DMS 273 treated with DMSO at 0.1 percent for 48 hours (cell line): ENCODE data around the gene CARD19.

Source experiments
- DNase-seq: peaks from one replicate; lab custom pipeline; 2025; lab: John Stamatoyannopoulos, UW

Gene CARD19, protein sequence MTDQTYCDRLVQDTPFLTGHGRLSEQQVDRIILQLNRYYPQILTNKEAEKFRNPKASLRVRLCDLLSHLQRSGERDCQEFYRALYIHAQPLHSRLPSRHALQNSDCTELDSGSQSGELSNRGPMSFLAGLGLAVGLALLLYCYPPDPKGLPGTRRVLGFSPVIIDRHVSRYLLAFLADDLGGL

GRCh38 chr9:93096131-93096802 is at the start of gene CARD19:
CARD19 (plus strand) TSS chr9:93096217; CDS start chr9:93096346, 129 bp downstream.
- DNase-seq, result no peak

- DNase-seq, result no peak
Measured at GRCh38 chr9:93048566-93049448, 47.2 kb upstream of the CARD19 start.

DNA sequence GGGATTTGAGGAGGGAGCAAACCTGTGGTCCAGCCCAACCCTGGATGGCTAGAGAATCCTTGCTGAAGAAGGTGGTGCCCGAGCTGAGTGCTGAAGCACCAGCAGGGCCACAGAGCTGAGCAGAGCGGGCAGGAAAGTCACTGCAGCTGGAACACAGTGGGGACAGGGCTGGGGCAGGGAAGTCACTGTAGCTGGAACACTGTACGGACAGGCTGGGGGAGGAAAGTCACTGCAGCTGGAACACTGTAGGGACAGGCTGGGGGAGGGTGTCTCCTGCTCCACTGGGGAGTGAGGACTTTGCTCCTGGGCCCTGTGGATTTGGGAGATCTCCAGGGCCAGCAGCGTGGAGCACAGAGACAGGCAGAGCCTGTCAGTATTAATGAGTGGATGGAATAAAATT is 46.5 kb upstream of the CARD19 start:
- no peak for DNase-seq

GRCh38 chr9:93050231-93050630 is 45.8 kb upstream of the CARD19 start:
- no peak for DNase-seq

GRCh38 chr9:93051680-93052089 is 44.3 kb upstream of the CARD19 start:
- DNase-seq, result no peak

DNA sequence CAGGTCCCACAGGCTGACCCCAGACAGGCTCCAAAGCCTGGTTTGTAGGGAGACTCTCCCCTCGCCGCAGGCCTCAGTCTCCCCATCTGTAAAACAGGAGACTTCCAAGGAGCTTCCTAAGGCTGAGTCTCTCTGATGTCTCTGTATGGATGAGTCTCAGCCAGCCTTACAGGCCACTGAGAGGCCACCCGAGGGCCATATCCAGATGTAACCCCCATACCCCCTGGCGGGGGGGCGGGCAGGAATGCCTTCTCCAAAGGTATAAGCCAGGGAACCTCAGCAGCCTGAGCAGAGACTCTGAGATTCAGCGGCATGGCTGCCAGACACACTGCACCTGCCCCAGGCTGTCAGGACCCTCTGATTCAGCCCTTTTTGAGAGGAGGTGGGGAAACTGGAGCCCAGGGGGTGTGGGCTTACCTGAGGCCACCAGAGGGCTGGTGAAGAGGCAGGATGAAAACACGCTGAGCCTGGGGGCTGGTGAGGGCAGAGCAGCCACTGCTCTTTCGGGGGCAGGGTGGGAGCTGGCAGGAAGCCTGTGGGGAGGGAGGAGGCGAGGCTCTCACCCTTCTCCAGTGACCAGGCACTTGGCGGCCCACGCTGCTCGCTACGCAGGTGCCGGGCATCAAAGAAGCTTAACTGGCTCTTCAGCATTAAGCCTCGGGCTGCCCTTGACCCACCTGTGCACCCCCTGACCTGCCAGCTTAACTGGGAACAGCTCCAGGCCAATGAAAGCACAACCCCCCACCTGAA is 43.1 kb upstream of the CARD19 start:
- no peak for DNase-seq

- DNase-seq, result no peak
Measured at GRCh38 chr9:93053781-93054331, 42.2 kb upstream of the CARD19 start.

DNA sequence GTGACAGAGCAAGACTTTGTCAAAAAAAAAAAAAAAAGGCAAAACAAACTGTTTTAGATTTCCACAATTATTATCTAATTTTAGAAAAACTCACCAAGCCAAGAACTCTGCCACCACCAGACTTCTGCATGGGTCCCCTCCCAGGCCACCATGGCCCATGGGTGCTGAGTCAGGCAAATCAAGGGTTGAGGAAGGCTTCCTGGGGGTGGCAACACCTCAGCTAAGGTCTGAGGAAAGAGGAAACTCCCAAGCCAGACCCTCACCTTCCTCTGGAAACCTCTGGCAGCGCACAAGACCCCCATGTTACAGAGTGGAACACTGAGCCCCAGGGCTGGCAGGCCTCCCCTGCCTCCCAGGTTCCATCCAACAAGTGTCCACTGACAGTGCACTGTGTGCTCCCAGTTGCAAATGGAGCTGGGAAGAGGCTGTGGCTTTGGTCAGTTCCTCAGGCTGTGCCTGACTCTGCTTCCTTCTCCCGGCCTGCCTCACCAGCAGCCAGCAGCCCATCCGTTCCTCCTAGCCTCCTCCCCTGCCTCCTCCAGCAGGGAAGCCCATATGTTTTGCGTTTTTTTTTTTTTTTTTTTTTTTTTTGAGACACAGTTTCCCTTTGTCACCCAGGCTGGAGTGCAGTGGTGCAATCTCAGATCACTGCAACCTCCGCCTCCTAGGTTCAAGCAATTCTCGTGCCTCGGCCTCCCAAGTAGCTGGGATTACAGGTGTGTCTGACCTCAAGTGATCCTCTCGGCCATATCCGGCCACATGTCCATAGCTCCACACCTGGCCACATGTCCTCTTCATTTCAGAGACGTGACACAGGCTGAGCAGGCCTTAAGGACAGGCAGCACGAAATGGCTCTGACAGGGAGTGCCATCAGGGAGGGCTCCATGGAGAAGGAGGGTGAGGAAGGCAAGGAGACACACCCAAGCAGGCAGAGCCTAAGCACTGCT is 41.0 kb upstream of the CARD19 start:
- DNase-seq, result no peak

- no peak for DNase-seq
Measured at GRCh38 chr9:93057042-93057702, 38.8 kb upstream of the CARD19 start.

GRCh38 chr9:93057703-93058354 is 38.2 kb upstream of the CARD19 start:
- DNase-seq, result no peak

DNA sequence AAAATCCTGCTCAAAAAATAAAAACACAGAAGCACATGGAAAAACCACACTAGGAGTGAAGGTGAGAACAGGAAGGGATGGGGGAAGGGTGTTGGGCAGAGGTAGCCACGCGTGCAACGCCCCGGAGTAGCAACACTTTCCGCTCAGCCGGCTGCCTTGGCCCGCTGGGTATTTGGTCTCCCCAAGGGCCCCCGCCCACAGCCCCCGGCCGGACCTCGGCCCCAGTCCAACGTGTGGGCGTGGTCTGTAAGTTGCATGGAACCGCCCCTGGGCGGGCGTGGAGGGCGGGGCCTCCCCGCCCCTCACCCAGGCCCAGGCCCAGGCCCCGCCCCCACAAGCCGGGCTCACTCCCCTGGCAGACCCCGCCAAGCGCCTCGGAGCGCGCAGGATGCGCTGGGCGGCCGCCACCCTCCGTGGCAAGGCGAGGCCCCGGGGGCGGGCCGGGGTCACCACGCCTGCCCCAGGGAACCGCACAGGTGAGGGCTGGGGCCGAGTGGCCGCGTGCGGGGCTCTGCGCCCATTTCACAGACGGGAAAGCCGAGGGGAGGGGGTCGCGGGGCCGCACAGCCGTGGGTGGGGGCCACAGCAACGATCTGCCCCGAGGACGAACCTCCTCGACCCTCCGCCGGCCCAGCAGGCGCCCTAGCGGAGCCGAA is 37.5 kb upstream of the CARD19 start, which contains the start of gene SUSD3:
TSS of gene SUSD3 (plus strand) at position 347 of the 656 bp plus-strand sequence. CDS start at position 389, 42 bp downstream.
- DNase-seq, result no peak

DNA sequence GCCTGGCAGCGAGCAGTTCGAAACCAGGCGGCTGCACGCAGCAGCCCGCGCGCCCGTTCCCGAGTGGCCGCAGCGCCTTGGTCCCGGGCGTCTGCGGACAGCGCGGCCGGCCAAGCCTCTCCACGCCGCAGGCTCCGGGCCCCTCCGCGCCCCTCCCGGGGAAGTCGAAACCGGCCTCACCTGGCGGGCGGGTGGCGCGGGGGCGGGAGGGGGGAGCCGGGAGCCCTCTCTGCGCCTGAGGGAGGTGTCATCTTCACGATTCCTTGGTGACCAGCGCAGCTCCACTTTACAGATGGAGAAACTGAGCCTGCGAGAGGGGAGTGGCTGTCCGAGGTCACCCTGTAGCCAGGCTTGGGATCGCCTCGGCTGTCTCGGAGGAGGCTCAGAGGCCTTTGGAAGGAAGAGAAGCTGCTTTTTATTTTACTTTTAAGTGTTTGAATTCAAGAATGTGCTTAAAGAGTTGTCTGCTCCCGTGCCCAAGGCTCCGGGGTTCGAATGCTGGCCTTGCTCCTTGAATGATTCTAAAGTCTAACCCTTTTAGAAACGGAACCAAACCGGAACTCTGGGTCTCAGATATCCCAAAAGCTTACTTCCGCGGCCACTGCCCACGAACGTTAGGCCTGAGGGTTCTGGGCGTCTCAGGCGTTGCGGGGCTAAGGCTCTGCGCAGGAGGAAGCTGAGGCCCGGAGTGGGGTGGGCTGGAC is 36.9 kb upstream of the CARD19 start:
- DNase-seq, result no peak

DNA sequence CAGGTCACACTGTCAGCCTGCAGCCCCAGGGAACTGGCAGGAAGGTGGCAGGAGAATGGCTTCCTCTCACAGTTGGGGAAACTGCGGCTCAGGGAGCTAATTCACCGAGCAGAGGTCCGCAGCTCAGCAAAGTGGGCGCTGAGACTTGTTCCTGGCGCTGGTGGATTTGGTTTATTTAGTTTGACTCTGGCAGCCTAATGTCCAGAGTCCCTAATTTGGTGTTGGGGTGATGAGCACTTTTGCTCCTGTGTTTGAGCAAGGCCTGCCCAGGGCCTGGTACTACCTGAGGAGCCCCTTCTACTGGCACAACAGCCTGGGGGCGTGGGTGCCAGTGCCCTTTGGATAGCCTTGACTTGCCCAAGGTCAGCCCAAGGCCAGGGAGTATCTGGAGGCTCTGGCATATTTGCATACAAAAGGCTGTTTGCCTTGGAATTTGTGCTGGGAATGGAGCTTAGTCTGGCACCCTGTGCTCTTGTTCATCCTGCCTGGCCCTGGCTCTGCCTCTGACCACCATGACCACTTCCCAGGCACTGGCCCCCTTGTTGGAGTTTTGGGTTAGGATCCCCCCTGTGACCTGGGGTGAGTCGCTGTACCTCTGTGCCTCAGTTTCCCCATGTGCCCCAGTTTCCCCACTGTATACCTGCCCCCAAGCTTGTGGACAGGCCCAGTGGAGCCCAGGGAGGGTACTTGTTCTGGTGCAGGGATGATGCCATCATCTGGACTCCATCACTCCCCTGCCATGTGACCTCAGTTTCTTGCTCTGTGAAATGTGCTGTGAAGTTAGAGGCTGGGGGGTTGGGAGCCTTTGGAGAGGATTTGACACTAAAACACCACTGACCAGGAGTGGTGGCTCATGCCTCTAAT is 36.1 kb upstream of the CARD19 start:
- no peak for DNase-seq

DNA sequence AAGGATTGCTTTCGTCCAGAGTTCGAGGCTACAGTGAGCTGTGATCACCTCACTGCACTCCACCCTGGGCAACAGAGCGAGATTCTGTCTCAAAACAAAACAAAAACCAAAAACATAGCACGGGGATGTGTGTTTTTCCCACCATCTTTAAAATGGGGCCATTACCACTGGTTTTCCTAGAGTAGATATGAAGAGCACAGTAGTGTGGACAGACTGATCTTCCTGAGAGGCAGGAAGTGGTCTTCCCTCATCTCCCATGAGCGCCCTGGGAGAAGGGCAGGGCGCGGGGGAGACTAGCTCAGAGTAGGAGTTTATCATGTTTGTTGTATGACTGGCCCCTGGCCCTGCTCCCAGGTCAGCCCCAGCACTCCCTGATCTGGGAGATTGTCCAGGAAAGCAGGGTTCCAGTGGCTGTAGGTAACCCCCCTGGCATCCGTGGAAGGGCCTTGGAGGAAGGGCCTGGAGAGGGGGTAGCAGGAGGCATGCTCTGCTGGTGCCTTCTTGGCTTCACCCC is 35.2 kb upstream of the CARD19 start:
- DNase-seq, result no peak

GRCh38 chr9:93061260-93061751 is 34.7 kb upstream of the CARD19 start:
- DNase-seq, result no peak

GRCh38 chr9:93061791-93062763 is 33.9 kb upstream of the CARD19 start:
- DNase-seq, result no peak
